B cell (primary cell): ENCODE data around the gene TNFRSF6B. TPM values are rescaled to one million over a fixed set of nuclear protein-coding genes. Genes with fewer than 3 reads are reported as not detected.

ENCODE experiments used
- ATAC-seq: fragments of 200-7000 bp; cut with Tn5 transposase; one replicate; pipeline ENCODE4 v1.10.0; 2021; ENCODE audit warnings: low read depth, mild to moderate bottlenecking, moderate number of reproducible peaks, moderate library complexity
- CTCF ChIA-PET: fragments of 350-600 bp; sonication (Branson Sonifier 250); formaldehyde crosslinking; loops from one replicate; lab custom pipeline; 2021; ENCODE audit warnings: antibody characterized with exemption, inconsistent platforms; lab: Charles Lee
- POLR2A ChIA-PET: fragments of 350-600 bp; sonication (Branson Sonifier 250); formaldehyde crosslinking; loops from one replicate; lab custom pipeline; 2021; ENCODE audit warnings: antibody characterized with exemption; lab: Charles Lee
- DNase-seq: peaks from one replicate; pipeline ENCODE4 v3.0.0; 2013
- H2AFZ ChIP-seq: 2 replicates; pipeline ENCODE4 v1.6.1; 2012; ENCODE audit warnings: mild to moderate bottlenecking, low read depth, low read length; ENCODE audit not compliant: insufficient read depth, poor library complexity, severe bottlenecking
- H3K27ac ChIP-seq, 2 donors: 1 replicate in 1 of 2; 2 replicates in 1 of 2; pipeline ENCODE4 v1.5.1; 2012 to 2013; ENCODE audit warnings: low read length in 2 of 2, mild to moderate bottlenecking in 2 of 2, moderate library complexity in 1 of 2
- H3K27me3 ChIP-seq, 4 experiments: fragments of 200-600 bp in 1 of 4; sonication (generic) in 1 of 4; replicated peaks in 1 of 4; 1 replicate in 2 of 4; 2 replicates in 2 of 4; pipeline versions ENCODE4 v1.6.1 to v1.7.0; 2013 to 2016; ENCODE audit warnings: low read length in 3 of 4, mild to moderate bottlenecking in 2 of 4, mixed read lengths in 1 of 4, moderate library complexity in 1 of 4; ENCODE audit not compliant: insufficient read depth in 4 of 4, control insufficient read depth in 3 of 4; ENCODE audit errors: control extremely low read depth in 1 of 4
- H3K36me3 ChIP-seq, 2 experiments: replicated peaks in 1 of 2; 1 replicate in 1 of 2; 2 replicates in 1 of 2; pipeline versions ENCODE4 v1.6.1 to v1.7.1; 2013; ENCODE audit warnings: low read length in 1 of 2; ENCODE audit not compliant: insufficient read depth in 2 of 2, control insufficient read depth in 1 of 2; ENCODE audit errors: control extremely low read depth in 1 of 2, extremely low read depth in 1 of 2
- H3K4me1 ChIP-seq, 2 donors: fragments of 200-600 bp in 1 of 2; sonication (generic) in 1 of 2; 1 replicate in 1 of 2; 2 replicates in 1 of 2; pipeline versions ENCODE4 v1.5.1 to v1.6.1; 2013 to 2017; ENCODE audit warnings: low read length in 2 of 2; ENCODE audit not compliant: control insufficient read depth in 2 of 2, insufficient read depth in 2 of 2
- H3K4me2 ChIP-seq: replicated peaks from 2 replicates; pipeline ENCODE3; 2012; ENCODE audit warnings: mild to moderate bottlenecking, low read depth, low read length; ENCODE audit not compliant: poor library complexity, severe bottlenecking
- H3K4me3 ChIP-seq, 5 experiments: fragments of 200-600 bp in 1 of 5; sonication (generic) in 1 of 5; 1 replicate in 3 of 5; 2 replicates in 2 of 5; pipeline versions ENCODE4 v1.5.1 to v1.7.0; 2011 to 2016; ENCODE audit warnings: low read length in 4 of 5, mild to moderate bottlenecking in 4 of 5, low read depth in 2 of 5, control low read depth in 1 of 5, moderate library complexity in 1 of 5; ENCODE audit not compliant: insufficient read depth in 1 of 5; ENCODE audit errors: control extremely low read depth in 1 of 5, extremely low read depth in 1 of 5
- H3K79me2 ChIP-seq: fragments of 200-600 bp; sonication (generic); one replicate; pipeline ENCODE4 v1.6.0; 2016; ENCODE audit warnings: low read length; ENCODE audit not compliant: control insufficient read depth, insufficient read depth
- H3K9ac ChIP-seq: fragments of 200-600 bp; sonication (generic); 2 replicates; pipeline ENCODE4 v1.6.1; 2017; ENCODE audit warnings: mild to moderate bottlenecking, low read length, moderate library complexity
- H3K9me3 ChIP-seq, 3 donors: one replicate each; pipeline versions ENCODE4 v1.6.1 to v1.7.1; 2013; ENCODE audit warnings: low read length in 2 of 3; ENCODE audit not compliant: control insufficient read depth in 2 of 3, insufficient read depth in 1 of 3; ENCODE audit errors: control extremely low read depth in 1 of 3
- H4K20me1 ChIP-seq: 2 replicates; pipeline ENCODE4 v1.6.0; 2012; ENCODE audit warnings: mild to moderate bottlenecking, low read length; ENCODE audit not compliant: insufficient read depth, control insufficient read depth, poor library complexity, severe bottlenecking
- H3K27ac Mint-ChIP-seq: one replicate; pipeline ENCODE4 v1.8.0; 2021; ENCODE audit warnings: mixed read lengths
- H3K27me3 Mint-ChIP-seq: one replicate; pipeline ENCODE4 v1.8.0; 2021; ENCODE audit warnings: mixed read lengths
- H3K4me1 Mint-ChIP-seq: one replicate; pipeline ENCODE4 v1.8.0; 2021; ENCODE audit warnings: mixed read lengths
- H3K4me3 Mint-ChIP-seq: one replicate; pipeline ENCODE4 v1.8.0; 2021; ENCODE audit warnings: mixed read lengths
- H3K9me3 Mint-ChIP-seq: one replicate; pipeline ENCODE4 v1.8.0; 2022; ENCODE audit warnings: mixed read lengths; ENCODE audit not compliant: insufficient read depth
- CTCF ChIP-seq: fragments of 200-600 bp; IDR thresholded peaks from one replicate; pipeline ENCODE4 v1.8.0; 2022; ENCODE audit warnings: antibody characterized with exemption, mild to moderate bottlenecking
- EZH2 ChIP-seq: IDR thresholded peaks from 2 replicates; pipeline ENCODE4 v1.6.1; 2012; ENCODE audit warnings: borderline replicate concordance, low read depth, mild to moderate bottlenecking, moderate library complexity, low read length; ENCODE audit not compliant: insufficient read depth, poor library complexity, severe bottlenecking
- WGBS: methylation state at CpG from one replicate; pipeline ENCODE4 v1.1.5; 2013; ENCODE audit warnings: missing lambda C conversion rate; ENCODE audit not compliant: insufficient coverage; 5-methylcytosine and 5-hydroxymethylcytosine counted together
- intact Hi-C: fragments of 100-400 bp; cut with micrococcal nuclease; formaldehyde crosslinking; loops from one replicate; pipeline ENCODE4 v1.10.0; 2022
- polyA plus RNA-seq: library from polyadenylated mRNA; depleted of rRNA; stranded (reverse); fragments of >200 nt; gene quantifications from 2 replicates; pipeline ENCODE4 v1.2.3, GENCODE V29; 2012
- total RNA-seq, 2 donors: library from RNA; stranded (reverse); fragments of 120-200 nt in 1 of 2; gene quantifications; 1 replicate in 1 of 2; 2 replicates in 1 of 2; pipeline versions ENCODE4 v1.2.3 to v1.2.4, GENCODE V29; 2013 to 2022

The TNFRSF6B gene
- total and polyA plus RNA-seq, 2 donors (not counting 1 experiment from before 2014, with no cell fraction given) = 6.7 TPM; not detected in 1

GRCh38 chr20:63681609-63682142 is 14.8 kb upstream of the TNFRSF6B start:
- H3K4me1 Mint-ChIP-seq = no peaks in the 10 kb centered on the region
- DNase-seq = no peak
- Histone ChIP-seq H3K4me2 (no peak overlapping the region), H3K9ac (no peak overlapping the region), H3K4me3 (no peak overlapping the region), H3K9me3 (no peaks in the 10 kb centered on the region), H3K36me3 (peaks cover 0 to 3% of the 10 kb centered on the region in 2 experiments), H4K20me1 (no peaks in the 10 kb centered on the region), H3K79me2 (no peaks in the 10 kb centered on the region), H3K27me3 (no peaks in the 10 kb centered on the region), H3K27ac (no peak overlapping the region), H2AFZ (no peak overlapping the region), H3K4me1 (peaks cover 0 to 2% of the 10 kb centered on the region in 2 donors)
- ChIA-PET CTCF (no interaction called here), POLR2A (no interaction called here)
- intact Hi-C loops = no loop called here
- no peak for ATAC-seq
- no peak for TF ChIP-seq CTCF
- no peak for TF ChIP-seq EZH2
- no peaks in the 10 kb centered on the region for H3K9me3 Mint-ChIP-seq
- H3K27ac Mint-ChIP-seq = no peak overlapping the region
- no peak overlapping the region for H3K4me3 Mint-ChIP-seq
- WGBS = 97% methylated on average over 13 of the region's 13 CpGs
- no peaks in the 10 kb centered on the region for H3K27me3 Mint-ChIP-seq

GRCh38 chr20:63682384-63683139 is 13.9 kb upstream of the TNFRSF6B start:
- DNase-seq = no peak
- H3K9me3 ChIP-seq = no peaks in the 10 kb centered on the region
- H3K27ac ChIP-seq = no peak overlapping the region
- Mint-ChIP-seq H3K4me3 (no peak overlapping the region), H3K4me1 (peaks cover 3% of the 10 kb centered on the region), H3K27ac (no peak overlapping the region), H3K9me3 (no peaks in the 10 kb centered on the region), H3K27me3 (no peaks in the 10 kb centered on the region)
- no peak overlapping the region for H3K4me2 ChIP-seq
- no peak overlapping the region for H3K9ac ChIP-seq
- no peak for ATAC-seq
- CTCF ChIA-PET = no interaction called here
- H3K4me1 ChIP-seq = peaks cover 0 to 11% of the 10 kb centered on the region in 2 donors
- TF ChIP-seq EZH2 = no peak
- TF ChIP-seq CTCF = no peak
- H3K79me2 ChIP-seq = no peaks in the 10 kb centered on the region
- H4K20me1 ChIP-seq = no peaks in the 10 kb centered on the region
- WGBS = 86% methylated on average over 22 of the region's 22 CpGs
- H3K27me3 ChIP-seq = no peaks in the 10 kb centered on the region
- H3K36me3 ChIP-seq = peaks cover 0 to 3% of the 10 kb centered on the region in 2 experiments
- H3K4me3 ChIP-seq = no peak overlapping the region
- H2AFZ ChIP-seq = no peak overlapping the region
- POLR2A ChIA-PET = interaction anchor here (0.6 kb wide), 1 partner anchor 55 kb away, joined by 3 read pairs; no protein-coding TSS in a partner anchor
- intact Hi-C loops = no loop called here
